Osteoblast (primary cell): ENCODE data around the gene METTL27. TPM values are rescaled to one million over a fixed set of nuclear protein-coding genes. Genes with fewer than 3 reads are reported as not detected.

ENCODE experiments used
- DNase-seq: peaks from one replicate; pipeline ENCODE4 v3.0.0; 2011; ENCODE audit warnings: low spot score, mixed read lengths; ENCODE audit not compliant: insufficient read length; ENCODE audit errors: missing footprints
- H2AFZ ChIP-seq: 2 replicates; pipeline ENCODE4 v1.6.0; 2011; ENCODE audit warnings: mild to moderate bottlenecking, low read length
- H3K27ac ChIP-seq: 2 replicates; pipeline ENCODE4 v1.5.1; 2011; ENCODE audit warnings: mild to moderate bottlenecking, low read depth, low read length, moderate library complexity
- H3K27me3 ChIP-seq: 2 replicates; pipeline ENCODE4 v1.6.0; 2012; ENCODE audit warnings: mild to moderate bottlenecking, control low read depth, inconsistent platforms, low read length, moderate library complexity; ENCODE audit not compliant: insufficient read depth
- H3K36me3 ChIP-seq: 2 replicates; pipeline ENCODE4 v1.5.1; 2011; ENCODE audit warnings: mild to moderate bottlenecking, low read length, control low read depth, moderate library complexity; ENCODE audit not compliant: insufficient read depth
- H3K4me1 ChIP-seq: 2 replicates; pipeline ENCODE4 v1.5.1; 2011; ENCODE audit warnings: mild to moderate bottlenecking, low read length, control low read depth, moderate library complexity; ENCODE audit not compliant: insufficient read depth
- H3K4me2 ChIP-seq: 2 replicates; pipeline ENCODE4 v1.6.0; 2011; ENCODE audit warnings: mild to moderate bottlenecking, low read length; ENCODE audit not compliant: insufficient read depth
- H3K4me3 ChIP-seq: fragments of 200-600 bp; sonication (generic); 3 replicates; pipeline ENCODE4 v1.5.1; 2012; ENCODE audit warnings: mild to moderate bottlenecking, low read length, inconsistent platforms; ENCODE audit not compliant: insufficient read depth
- H3K79me2 ChIP-seq: 2 replicates; pipeline ENCODE4 v1.6.0; 2012; ENCODE audit warnings: mild to moderate bottlenecking, low read length, control low read depth, inconsistent platforms; ENCODE audit not compliant: insufficient read depth
- H3K9me3 ChIP-seq: 2 replicates; pipeline ENCODE4 v1.5.1; 2011; ENCODE audit warnings: low read depth, low read length, control low read depth
- H4K20me1 ChIP-seq: 2 replicates; pipeline ENCODE4 v1.6.0; 2012; ENCODE audit warnings: mild to moderate bottlenecking, low read length, control low read depth; ENCODE audit not compliant: insufficient read depth
- total RNA-seq: library from RNA; depleted of rRNA; stranded (reverse); fragments of >200 nt; gene quantifications from 2 replicates; pipeline ENCODE4 v1.2.3, GENCODE V29; 2012
- TF ChIP-seq, protein P1 (sequence below): IDR thresholded peaks from 2 replicates; pipeline ENCODE4 v1.5.1; 2011; ENCODE audit warnings: mild to moderate bottlenecking, low read depth, low read length, moderate library complexity; ENCODE audit errors: extremely low read depth

Gene METTL27
- total RNA-seq, 1 donor = 8.7 TPM

DNA sequence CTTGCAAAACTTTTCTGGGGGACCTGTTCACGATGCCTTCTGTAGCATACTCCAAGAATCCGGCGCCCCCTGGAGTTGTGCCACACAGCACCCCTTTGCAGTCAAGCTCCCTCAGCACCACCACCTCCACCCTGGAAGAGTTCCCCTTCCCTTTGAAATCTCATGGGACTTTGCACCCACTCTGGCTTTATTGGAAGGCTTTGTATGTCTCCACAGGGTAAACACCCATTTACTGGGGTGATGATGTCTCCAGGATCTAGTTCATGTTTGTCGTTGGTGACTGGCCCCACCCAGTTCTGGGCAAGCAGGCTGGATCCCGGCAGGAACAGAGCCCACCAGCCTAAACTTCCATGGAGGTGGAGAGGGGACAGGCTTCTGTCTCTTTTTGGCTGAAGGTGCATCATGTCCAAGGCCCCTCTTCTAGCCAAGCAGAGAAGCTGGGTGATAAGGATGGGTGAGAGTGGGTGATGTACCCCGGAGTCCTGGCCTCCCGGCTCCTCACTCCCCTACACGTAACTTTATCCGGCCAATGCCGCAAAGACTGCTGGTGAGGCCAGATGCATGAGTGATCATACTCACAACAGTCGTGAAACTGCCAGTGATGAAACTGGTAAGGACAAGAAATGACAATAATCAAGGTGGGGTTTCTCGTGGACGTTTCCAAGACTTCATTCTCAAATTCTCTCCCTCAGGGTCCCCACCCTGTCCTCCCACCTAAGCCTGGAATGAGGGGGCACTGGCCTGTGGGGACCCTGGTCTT, 12.2 kb downstream of the METTL27 start:
- Histone ChIP-seq H3K4me3 (no peak overlapping the region), H3K4me1 (peaks cover 5% of the 10 kb centered on the region), H3K79me2 (no peaks in the 10 kb centered on the region), H3K9me3 (no peaks in the 10 kb centered on the region), H3K36me3 (no peaks in the 10 kb centered on the region), H3K27ac (no peak overlapping the region), H3K4me2 (no peak overlapping the region), H4K20me1 (no peaks in the 10 kb centered on the region), H3K27me3 (no peaks in the 10 kb centered on the region), H2AFZ (no peak overlapping the region)
- TF ChIP-seq, protein P1, sequence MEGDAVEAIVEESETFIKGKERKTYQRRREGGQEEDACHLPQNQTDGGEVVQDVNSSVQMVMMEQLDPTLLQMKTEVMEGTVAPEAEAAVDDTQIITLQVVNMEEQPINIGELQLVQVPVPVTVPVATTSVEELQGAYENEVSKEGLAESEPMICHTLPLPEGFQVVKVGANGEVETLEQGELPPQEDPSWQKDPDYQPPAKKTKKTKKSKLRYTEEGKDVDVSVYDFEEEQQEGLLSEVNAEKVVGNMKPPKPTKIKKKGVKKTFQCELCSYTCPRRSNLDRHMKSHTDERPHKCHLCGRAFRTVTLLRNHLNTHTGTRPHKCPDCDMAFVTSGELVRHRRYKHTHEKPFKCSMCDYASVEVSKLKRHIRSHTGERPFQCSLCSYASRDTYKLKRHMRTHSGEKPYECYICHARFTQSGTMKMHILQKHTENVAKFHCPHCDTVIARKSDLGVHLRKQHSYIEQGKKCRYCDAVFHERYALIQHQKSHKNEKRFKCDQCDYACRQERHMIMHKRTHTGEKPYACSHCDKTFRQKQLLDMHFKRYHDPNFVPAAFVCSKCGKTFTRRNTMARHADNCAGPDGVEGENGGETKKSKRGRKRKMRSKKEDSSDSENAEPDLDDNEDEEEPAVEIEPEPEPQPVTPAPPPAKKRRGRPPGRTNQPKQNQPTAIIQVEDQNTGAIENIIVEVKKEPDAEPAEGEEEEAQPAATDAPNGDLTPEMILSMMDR = no peak
- peak; percentile 72 for DNase-seq

DNA sequence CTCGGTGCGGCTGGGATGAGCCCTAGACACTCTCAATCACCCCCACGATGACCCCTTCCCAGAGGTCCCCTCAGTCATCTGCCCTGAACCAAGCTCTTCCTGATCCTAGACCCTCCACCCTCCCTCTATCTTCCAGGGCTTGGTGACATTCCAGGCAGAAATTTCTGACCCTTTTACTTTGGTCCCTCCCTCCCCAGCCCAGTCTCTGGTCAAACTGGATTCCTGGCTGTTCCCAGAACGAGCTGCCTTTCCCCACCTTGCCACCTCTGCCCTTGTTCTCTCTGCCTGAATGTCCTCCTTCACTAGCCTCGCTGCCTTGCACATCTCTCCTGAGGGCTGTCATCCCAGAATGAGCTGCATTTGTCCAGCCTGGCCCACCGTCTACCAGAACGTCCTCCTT, 12.8 kb downstream of the METTL27 start:
- no peaks in the 10 kb centered on the region for H3K27me3 ChIP-seq
- no peak overlapping the region for H3K4me2 ChIP-seq
- H3K4me3 ChIP-seq = no peak overlapping the region
- H3K4me1 ChIP-seq = peaks cover 5% of the 10 kb centered on the region
- peak; percentile 29 for DNase-seq
- TF ChIP-seq, protein P1 = no peak
- H3K27ac ChIP-seq = no peak overlapping the region
- H3K36me3 ChIP-seq = no peaks in the 10 kb centered on the region
- H3K9me3 ChIP-seq = no peaks in the 10 kb centered on the region
- no peak overlapping the region for H2AFZ ChIP-seq
- H4K20me1 ChIP-seq = no peaks in the 10 kb centered on the region
- H3K79me2 ChIP-seq = no peaks in the 10 kb centered on the region

DNA sequence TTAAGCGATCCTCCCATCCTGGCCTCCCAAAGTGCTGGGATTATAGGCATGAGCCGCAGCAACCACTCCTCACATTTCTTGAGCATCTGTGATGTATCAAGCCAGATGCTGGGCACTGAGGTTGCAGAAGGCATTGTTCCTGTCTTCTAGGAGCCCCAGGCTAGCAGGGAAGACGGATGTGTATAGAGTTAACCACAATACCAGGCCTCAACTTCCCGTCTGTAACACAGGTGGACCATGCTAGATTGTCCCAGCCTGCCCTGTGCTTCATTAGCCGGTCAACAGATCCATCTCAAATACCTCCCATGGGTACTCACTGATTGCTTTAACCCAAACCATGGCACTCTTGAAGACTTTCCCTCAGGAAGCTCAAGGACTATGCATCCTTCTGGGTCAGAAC, 13.3 kb downstream of the METTL27 start:
- no peaks in the 10 kb centered on the region for H3K27me3 ChIP-seq
- no peak overlapping the region for H2AFZ ChIP-seq
- TF ChIP-seq, protein P1 = no peak
- H3K36me3 ChIP-seq = no peaks in the 10 kb centered on the region
- H3K4me3 ChIP-seq = no peak overlapping the region
- peaks cover 5% of the 10 kb centered on the region for H3K4me1 ChIP-seq
- no peak for DNase-seq
- no peak overlapping the region for H3K4me2 ChIP-seq
- no peaks in the 10 kb centered on the region for H4K20me1 ChIP-seq
- H3K9me3 ChIP-seq = no peaks in the 10 kb centered on the region
- H3K79me2 ChIP-seq = no peaks in the 10 kb centered on the region
- H3K27ac ChIP-seq = no peak overlapping the region

DNA sequence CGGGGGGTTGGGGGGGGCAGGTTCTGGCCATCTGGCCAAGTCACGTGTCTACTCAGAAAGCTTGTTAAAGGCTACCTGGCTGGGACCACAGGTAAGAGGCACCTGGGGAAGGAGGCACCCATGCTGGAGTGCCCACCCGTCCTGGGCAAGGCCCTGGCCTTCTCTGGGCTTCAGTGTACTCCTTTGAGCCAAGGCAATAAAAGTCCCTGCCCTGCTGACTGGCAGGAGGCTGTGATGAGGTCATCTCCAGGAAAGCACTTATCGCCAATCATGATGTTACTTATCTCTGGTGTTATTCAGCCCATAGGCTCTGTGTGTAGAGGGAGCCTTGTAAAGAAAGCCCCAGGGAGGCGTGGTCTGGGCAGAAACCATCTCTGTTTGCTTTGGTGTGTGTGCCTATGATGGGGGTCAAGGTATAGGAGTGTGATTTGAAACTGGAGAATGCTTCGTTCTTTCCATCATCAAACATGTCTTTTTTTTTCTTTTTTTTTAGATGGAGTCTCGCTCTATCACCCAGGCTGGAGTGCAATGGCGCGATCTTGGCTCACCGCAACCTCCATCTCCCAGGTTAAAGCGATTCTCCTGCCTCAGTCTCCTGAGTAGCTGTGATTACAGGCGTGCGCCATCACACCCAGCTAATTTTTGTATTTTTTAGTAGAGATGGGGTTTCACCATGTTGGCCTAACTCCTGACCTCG, 14.1 kb downstream of the METTL27 start:
- Histone ChIP-seq H3K27me3 (no peaks in the 10 kb centered on the region), H3K4me1 (peaks cover 7% of the 10 kb centered on the region), H2AFZ (no peak overlapping the region), H3K9me3 (no peaks in the 10 kb centered on the region), H3K4me2 (peak overlapping the region; percentile 58), H3K79me2 (no peaks in the 10 kb centered on the region), H3K27ac (no peak overlapping the region), H4K20me1 (no peaks in the 10 kb centered on the region), H3K4me3 (no peak overlapping the region), H3K36me3 (no peaks in the 10 kb centered on the region)
- peak; percentile 97 for DNase-seq
- TF ChIP-seq, protein P1 = no peak
